Loucy (cell line): ENCODE measurements around the gene SNX27.

Experiments used
- H2AFZ ChIP-seq: fragments of 200-600 bp; sonication (generic); 2 replicates; pipeline ENCODE4 v1.6.0; 2016; ENCODE audit warnings: antibody characterized with exemption, mild to moderate bottlenecking, low read length, moderate library complexity
- H3F3A ChIP-seq: fragments of 200-600 bp; 2 replicates; pipeline ENCODE4 v1.6.0; 2016; ENCODE audit warnings: antibody characterized with exemption, low read depth, mild to moderate bottlenecking
- H3K27me3 ChIP-seq: fragments of 200-600 bp; sonication (generic); 2 replicates; pipeline ENCODE4 v1.6.1; 2014; ENCODE audit warnings: low read length, mild to moderate bottlenecking; ENCODE audit not compliant: insufficient read depth, poor library complexity, severe bottlenecking
- H3K36me3 ChIP-seq: fragments of 200-600 bp; sonication (generic); 2 replicates; pipeline ENCODE4 v1.6.1; 2016; ENCODE audit warnings: low read length; ENCODE audit not compliant: insufficient read depth
- H3K4me1 ChIP-seq: fragments of 200-600 bp; sonication (generic); 2 replicates; pipeline ENCODE4 v1.5.1; 2014; ENCODE audit warnings: low read length, mild to moderate bottlenecking; ENCODE audit not compliant: insufficient read depth, poor library complexity, severe bottlenecking
- H3K4me2 ChIP-seq: fragments of 200-600 bp; sonication (generic); 2 replicates; pipeline ENCODE4 v1.6.0; 2014; ENCODE audit warnings: antibody characterized with exemption, low read length, low read depth, mild to moderate bottlenecking; ENCODE audit not compliant: poor library complexity, severe bottlenecking
- H3K4me3 ChIP-seq: fragments of 200-600 bp; sonication (generic); 2 replicates; pipeline ENCODE4 v1.5.1; 2014; ENCODE audit warnings: low read length, mild to moderate bottlenecking, mixed read lengths; ENCODE audit not compliant: poor library complexity, severe bottlenecking
- H3K79me2 ChIP-seq: fragments of 200-600 bp; sonication (generic); 2 replicates; pipeline ENCODE4 v1.6.1; 2014; ENCODE audit warnings: low read length; ENCODE audit not compliant: insufficient read depth
- H3K9ac ChIP-seq: fragments of 200-600 bp; sonication (generic); 2 replicates; pipeline ENCODE4 v1.6.0; 2014; ENCODE audit warnings: mild to moderate bottlenecking, low read depth, low read length, moderate library complexity; ENCODE audit not compliant: poor library complexity, severe bottlenecking
- H3K9me2 ChIP-seq: fragments of 200-600 bp; sonication (generic); replicated peaks from 2 replicates; pipeline ENCODE4 v1.6.1; 2016; ENCODE audit warnings: low read depth, low read length, mixed read lengths
- H3K9me3 ChIP-seq: fragments of 200-600 bp; sonication (generic); 2 replicates; pipeline ENCODE4 v1.6.1; 2014; ENCODE audit warnings: mild to moderate bottlenecking, antibody characterized with exemption, low read length, low read depth; ENCODE audit not compliant: insufficient read depth
- H4K20me1 ChIP-seq: fragments of 200-600 bp; sonication (generic); 2 replicates; pipeline ENCODE4 v1.6.0; 2014; ENCODE audit warnings: antibody characterized with exemption, low read length, mild to moderate bottlenecking; ENCODE audit not compliant: insufficient read depth, poor library complexity, severe bottlenecking
- CTCF ChIP-seq: fragments of 200-600 bp; sonication (generic); conservative IDR thresholded peaks from 2 replicates; pipeline ENCODE4 v1.5.1; 2014; ENCODE audit warnings: mild to moderate bottlenecking, antibody characterized with exemption, low read length
- EZH2phosphoT487 ChIP-seq: fragments of 200-600 bp; IDR thresholded peaks from 2 replicates; pipeline ENCODE4 v1.6.1; 2018; ENCODE audit warnings: antibody characterized with exemption, mild to moderate bottlenecking, moderate library complexity, borderline replicate concordance

Gene SNX27

GRCh38 chr1:151611288-151611790, 511 bp upstream of the SNX27 start:
- H3K36me3 ChIP-seq = no peaks in the 10 kb centered on the region
- H3K4me3 ChIP-seq = peak overlapping the region; percentile 79
- H2AFZ ChIP-seq = peak overlapping the region; percentile 99
- no peak for TF ChIP-seq CTCF
- TF ChIP-seq EZH2phosphoT487 = no peak
- peaks cover 39% of the 10 kb centered on the region for H3K79me2 ChIP-seq
- H3K27me3 ChIP-seq = no peaks in the 10 kb centered on the region
- peak overlapping the region; percentile 83 for H3K9ac ChIP-seq
- H3K9me3 ChIP-seq = no peaks in the 10 kb centered on the region
- no peaks in the 10 kb centered on the region for H3K9me2 ChIP-seq
- no peaks in the 10 kb centered on the region for H3F3A ChIP-seq
- H3K4me1 ChIP-seq = peaks cover 33% of the 10 kb centered on the region
- H3K4me2 ChIP-seq = peak overlapping the region; percentile 33
- peaks cover 15% of the 10 kb centered on the region for H4K20me1 ChIP-seq

GRCh38 chr1:151612501-151613281, 841 bp downstream of the SNX27 start:
- Histone ChIP-seq H3K27me3 (no peaks in the 10 kb centered on the region), H3K4me2 (peak overlapping the region; percentile 94), H3F3A (no peaks in the 10 kb centered on the region), H3K9ac (peak overlapping the region; percentile 83), H3K4me3 (peak overlapping the region; percentile 79), H3K9me3 (no peaks in the 10 kb centered on the region), H3K36me3 (no peaks in the 10 kb centered on the region), H4K20me1 (peaks cover 21% of the 10 kb centered on the region), H3K9me2 (no peaks in the 10 kb centered on the region), H2AFZ (peak overlapping the region; percentile 99), H3K79me2 (peaks cover 50% of the 10 kb centered on the region), H3K4me1 (peaks cover 38% of the 10 kb centered on the region)
- no peak for TF ChIP-seq EZH2phosphoT487
- no peak for TF ChIP-seq CTCF

- Histone ChIP-seq H3K4me3 (peak overlapping the region; percentile 79), H3K9me3 (no peaks in the 10 kb centered on the region), H3K4me1 (peaks cover 42% of the 10 kb centered on the region), H4K20me1 (peaks cover 23% of the 10 kb centered on the region), H3K9me2 (no peaks in the 10 kb centered on the region), H2AFZ (no peak overlapping the region), H3F3A (no peaks in the 10 kb centered on the region), H3K36me3 (no peaks in the 10 kb centered on the region), H3K27me3 (no peaks in the 10 kb centered on the region), H3K79me2 (peaks cover 57% of the 10 kb centered on the region), H3K4me2 (peak overlapping the region; percentile 94), H3K9ac (peak overlapping the region; percentile 83)
- TF ChIP-seq CTCF (no peak), EZH2phosphoT487 (no peak)
Measured at GRCh38 chr1:151613282-151613780, 1.5 kb downstream of the SNX27 start.
